ENCODE measurements around the gene SRC.

GRCh38 chr20:37377346-37378081 lies 31.6 kb downstream of the SRC start:
- TF ChIP-seq POLR2A (IDR thresholded peaks at IDR 0.05; ENCODE audit: low read depth, low read length) (no peak), POLR2AphosphoS5 (IDR thresholded peaks at IDR 0.05; ENCODE audit: low read depth, low read length) (no peak), TAF1 (IDR thresholded peaks at IDR 0.05; ENCODE audit: low read depth, low read length) (no peak), PAX5 (IDR thresholded peaks at IDR 0.05; ENCODE audit: insufficient read depth, low read length, severe bottlenecking) (no peak), POU2F2 (IDR thresholded peaks at IDR 0.05; ENCODE audit: low read depth, low read length) (no peak)
